GM12873 (cell line): ENCODE data around the gene CLCF1.

ENCODE experiments used
- TF ChIP-seq, protein P1 (sequence below): IDR thresholded peaks from 2 replicates; pipeline ENCODE4 v1.5.1; 2012; ENCODE audit warnings: low read depth, mild to moderate bottlenecking, moderate library complexity, low read length, control low read depth; ENCODE audit not compliant: insufficient read depth; ENCODE audit errors: missing control alignments

Gene CLCF1

DNA sequence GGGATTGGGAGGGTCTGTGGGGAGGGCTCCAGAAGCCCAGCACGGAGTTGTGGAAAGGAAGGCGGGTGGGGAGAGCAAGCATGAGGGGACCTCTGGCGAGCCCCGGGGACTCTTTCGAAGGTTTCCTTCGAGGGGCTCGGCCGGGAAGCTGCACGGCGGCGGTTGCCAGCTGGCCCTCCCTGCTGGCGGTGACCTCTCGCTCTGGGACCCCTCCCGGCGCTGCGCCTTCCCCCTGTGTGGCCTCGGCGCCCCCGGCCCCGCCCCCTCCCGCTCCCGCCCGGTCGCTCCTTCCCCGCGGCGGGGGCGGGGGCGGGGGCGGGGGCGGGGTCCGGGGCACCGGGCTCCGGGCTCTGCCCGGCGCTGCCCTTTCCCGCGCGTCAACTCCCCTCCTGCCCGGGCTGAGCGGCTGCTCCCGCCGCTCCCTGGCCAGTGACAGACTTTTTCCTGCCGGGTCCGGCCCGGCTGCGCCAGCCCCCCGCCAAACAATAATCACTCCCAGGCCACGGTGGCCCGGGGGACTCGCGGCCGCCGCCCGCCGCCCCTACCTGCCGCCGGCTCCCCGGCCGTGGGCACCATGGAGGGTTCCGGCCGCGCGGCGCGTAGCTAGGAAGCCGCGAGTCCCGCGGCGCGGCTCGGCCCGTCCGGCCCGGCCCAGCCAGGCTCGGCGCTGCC lies 941 bp downstream of the CLCF1 start:
- TF ChIP-seq, protein P1, sequence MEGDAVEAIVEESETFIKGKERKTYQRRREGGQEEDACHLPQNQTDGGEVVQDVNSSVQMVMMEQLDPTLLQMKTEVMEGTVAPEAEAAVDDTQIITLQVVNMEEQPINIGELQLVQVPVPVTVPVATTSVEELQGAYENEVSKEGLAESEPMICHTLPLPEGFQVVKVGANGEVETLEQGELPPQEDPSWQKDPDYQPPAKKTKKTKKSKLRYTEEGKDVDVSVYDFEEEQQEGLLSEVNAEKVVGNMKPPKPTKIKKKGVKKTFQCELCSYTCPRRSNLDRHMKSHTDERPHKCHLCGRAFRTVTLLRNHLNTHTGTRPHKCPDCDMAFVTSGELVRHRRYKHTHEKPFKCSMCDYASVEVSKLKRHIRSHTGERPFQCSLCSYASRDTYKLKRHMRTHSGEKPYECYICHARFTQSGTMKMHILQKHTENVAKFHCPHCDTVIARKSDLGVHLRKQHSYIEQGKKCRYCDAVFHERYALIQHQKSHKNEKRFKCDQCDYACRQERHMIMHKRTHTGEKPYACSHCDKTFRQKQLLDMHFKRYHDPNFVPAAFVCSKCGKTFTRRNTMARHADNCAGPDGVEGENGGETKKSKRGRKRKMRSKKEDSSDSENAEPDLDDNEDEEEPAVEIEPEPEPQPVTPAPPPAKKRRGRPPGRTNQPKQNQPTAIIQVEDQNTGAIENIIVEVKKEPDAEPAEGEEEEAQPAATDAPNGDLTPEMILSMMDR = no peak

DNA sequence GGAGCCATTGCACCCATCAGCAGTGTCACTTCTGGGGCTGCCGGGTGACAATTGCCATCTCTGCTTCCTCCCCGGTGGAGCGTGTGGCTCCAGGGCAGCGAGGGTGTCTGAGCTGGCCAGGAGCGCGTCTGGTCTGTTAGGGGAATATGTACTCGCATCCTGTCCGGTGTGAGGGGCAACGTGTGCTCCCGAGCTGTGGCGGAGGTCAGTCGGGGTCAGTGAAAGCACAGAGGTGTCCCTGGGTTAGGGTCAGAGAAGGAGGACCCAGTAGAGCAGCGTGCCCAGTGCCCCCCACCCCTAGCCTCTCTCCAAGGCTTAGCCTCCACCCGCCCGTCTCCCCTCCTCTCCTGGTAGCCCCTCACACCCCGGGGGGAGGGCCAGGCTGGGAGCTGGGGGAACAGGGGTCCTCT lies 1.5 kb downstream of the CLCF1 start:
- TF ChIP-seq, protein P1 = no peak

DNA sequence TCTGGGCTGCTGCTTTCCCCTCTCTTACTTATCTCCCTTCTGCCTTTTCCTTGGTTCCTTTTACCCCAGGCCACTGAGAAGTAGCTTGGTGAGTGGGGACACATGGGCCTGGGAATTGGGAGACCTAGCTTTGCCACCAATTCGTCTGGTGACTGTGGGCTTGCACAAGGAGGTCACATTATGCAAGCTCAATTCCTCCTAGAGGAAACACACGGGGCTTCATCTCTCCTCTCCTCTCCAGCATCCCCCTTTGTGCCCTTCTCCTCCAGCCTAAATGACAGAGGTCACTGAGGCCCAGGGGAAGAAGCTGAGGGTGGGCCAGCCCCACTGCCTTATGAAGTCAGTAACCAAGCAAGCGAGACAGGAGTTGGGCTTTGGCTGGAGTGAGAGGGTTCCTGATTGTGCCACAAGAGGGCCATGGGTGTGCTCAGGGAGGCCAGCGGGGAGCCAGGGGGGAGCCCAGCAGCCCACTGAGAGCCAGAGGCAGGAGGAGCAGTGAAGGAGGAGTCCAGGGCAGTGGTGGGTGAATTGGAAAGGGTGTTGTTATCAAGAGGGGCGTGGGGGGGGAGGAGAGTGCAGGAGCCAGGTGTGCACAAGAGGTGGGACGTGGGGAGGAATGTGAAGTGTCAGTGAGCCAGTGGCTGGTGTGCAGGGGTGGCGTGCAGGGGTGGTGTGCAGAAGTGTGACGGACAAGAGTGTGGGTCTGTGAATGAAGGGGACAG lies 2.0 kb downstream of the CLCF1 start:
- TF ChIP-seq, protein P1 = peak; percentile 63

DNA sequence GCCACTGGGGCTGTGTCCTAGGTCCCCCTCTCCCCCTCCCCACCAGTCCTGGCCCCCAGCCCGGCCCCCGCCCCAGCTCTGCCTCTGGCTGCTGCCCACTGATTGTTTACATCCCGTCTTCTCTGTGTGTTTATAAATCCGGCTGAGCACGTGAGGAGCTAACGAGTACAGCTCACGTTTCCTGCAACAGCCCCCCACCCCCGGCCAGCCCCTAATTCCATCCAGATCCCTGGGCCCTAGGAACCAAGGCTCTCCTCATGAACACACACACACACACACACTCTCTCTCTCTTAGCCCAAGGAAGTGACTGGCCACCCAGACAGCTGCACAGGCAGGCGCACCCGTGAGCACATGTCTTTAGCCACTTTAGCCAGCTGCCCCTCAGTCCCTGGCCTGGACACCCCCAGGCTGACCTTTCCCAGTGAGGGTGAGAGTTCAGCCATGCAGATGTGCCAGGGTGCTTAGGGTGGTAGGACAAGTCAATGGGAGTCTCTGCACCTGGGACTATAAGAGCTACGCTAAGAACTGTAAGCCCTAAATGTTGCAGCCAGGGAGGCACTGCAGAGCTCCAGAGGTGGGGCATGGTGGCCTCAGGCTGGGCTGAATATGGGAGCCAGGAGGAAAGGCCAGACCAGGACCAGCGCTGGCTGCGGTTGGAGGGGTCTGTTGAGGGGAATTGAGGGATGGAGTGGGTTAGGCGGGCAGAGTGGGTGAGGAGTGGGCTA lies 2.9 kb downstream of the CLCF1 start:
- TF ChIP-seq, protein P1 = no peak

DNA sequence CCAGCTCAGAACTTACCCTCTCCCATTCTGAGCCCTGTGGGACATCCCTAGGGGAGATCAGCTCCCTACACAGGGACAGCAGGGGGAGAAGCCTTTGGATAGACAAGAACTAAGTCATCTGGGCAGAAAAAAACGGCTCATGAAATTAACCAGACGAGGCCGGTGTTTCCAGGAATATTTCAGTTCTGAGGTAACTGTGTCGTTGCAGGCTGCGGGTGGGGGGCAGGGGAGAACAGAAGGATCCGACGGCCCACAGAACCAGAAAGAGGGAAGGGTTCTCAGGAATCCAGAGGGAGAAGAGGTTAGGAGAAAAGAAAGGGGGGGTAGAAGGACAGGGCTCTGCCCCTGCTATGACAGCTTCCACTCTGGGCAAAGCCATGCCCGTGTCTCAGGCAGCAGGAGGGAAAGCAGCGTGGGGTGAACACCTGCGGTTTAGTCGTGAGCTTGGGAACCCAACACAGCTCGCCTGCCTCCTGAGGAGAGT lies 3.6 kb downstream of the CLCF1 start:
- TF ChIP-seq, protein P1 = no peak

DNA sequence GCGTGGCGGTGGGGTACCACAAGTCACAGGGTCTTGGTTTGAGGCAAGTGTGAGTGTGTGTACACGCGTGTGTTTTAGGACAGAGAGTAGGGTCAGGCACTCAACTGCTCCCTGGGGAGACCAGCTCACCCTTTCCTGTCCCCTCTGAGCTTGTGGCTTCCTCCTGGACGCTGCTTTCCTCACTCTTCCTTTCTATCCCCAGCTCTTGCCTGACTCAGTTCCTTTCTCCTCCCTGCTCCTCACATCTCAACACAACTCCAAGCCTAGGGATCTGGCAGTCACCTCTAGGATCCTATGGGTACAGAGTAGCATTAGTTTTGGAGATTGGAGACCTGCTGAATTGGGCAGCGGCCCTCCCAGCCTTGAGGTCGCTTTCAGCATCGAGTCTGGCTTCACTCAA lies 4.1 kb downstream of the CLCF1 start:
- TF ChIP-seq, protein P1 = no peak

DNA sequence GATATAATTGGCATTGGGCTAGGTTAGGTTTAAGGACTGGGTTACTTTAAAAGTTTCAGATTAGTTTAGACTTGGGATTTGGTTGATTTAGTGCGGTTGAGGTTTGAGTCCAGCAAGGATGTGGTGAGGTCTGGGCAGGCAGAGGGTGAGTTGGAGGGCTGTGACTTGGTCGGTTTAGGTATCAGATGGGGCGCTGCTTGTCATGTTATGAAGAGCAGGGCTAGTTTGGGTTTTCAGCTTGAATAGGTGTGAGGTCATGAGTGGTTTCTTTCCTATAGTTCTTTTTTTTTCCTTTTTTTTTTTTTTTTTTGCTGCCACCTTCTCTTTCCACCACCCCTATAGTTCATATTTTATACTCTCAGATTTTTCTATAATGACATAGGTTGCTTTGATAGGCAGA lies 4.8 kb downstream of the CLCF1 start:
- TF ChIP-seq, protein P1 = no peak
